HCT116 (cell line): Measurements from ENCODE around the gene VSX2. TPM values are rescaled to one million over a fixed set of nuclear protein-coding genes. Genes with fewer than 3 reads are reported as not detected.

ENCODE experiments used
- ATAC-seq: fragments of 200-7000 bp; cut with Tn5 transposase; 2 replicates; pipeline ENCODE4 v1.9.1; 2020; ENCODE audit warnings: mild to moderate bottlenecking, moderate library complexity
- BruUV-seq: library from RNA; stranded (reverse); fragments of 400-500 nt; replicated peaks from 2 replicates; lab custom pipeline; 2021; lab: Mats Ljungman, UMichigan
- CTCF ChIA-PET: fragments of 300-600 bp; sonication (Branson Sonifier 250); formaldehyde crosslinking; loops from one replicate; lab custom pipeline; 2021; ENCODE audit warnings: antibody characterized with exemption; lab: Charles Lee
- POLR2A ChIA-PET: fragments of 300-600, 350-600 bp; sonication (Branson Sonifier 250); formaldehyde crosslinking; loops from one replicate; lab custom pipeline; 2021; ENCODE audit warnings: antibody characterized with exemption; lab: Charles Lee
- RAD21 ChIA-PET, 2 experiments: fragments of 300-600 bp; sonication (Branson Sonifier 250); formaldehyde crosslinking; loops; one replicate each; lab custom pipeline; 2023; ENCODE audit warnings: low total read pairs in 2 of 2; ENCODE audit not compliant: uncharacterized antibody in 2 of 2, unreplicated experiment in 2 of 2, low non-redundant PET in 1 of 2; lab: Charles Lee
- DNase-seq: peaks from one replicate; pipeline ENCODE4 v3.0.0-alpha.2; 2010; ENCODE audit warnings: low read depth, low spot score
- H2AFZ ChIP-seq: fragments of 200-600 bp; shearing (Covaris generic), sonication (generic); 2 replicates; pipeline ENCODE4 v1.6.1; 2017; ENCODE audit warnings: low read depth, mixed run types, mixed read lengths, antibody characterized with exemption, low read length; ENCODE audit not compliant: poor library complexity, severe bottlenecking
- H3K27ac ChIP-seq: 2 replicates; pipeline ENCODE4 v1.5.1; 2012; ENCODE audit warnings: low read depth, low read length
- H3K27me3 ChIP-seq: fragments of 200-600 bp; sonication (generic); 2 replicates; pipeline ENCODE4 v1.6.1; 2016; ENCODE audit warnings: mixed run types, low read length, mixed read lengths; ENCODE audit not compliant: insufficient read depth
- H3K36me3 ChIP-seq, 2 experiments: fragments of 200-500 bp in 1 of 2; fragments of 200-600 bp in 1 of 2; sonication (Bioruptor generic) in 1 of 2; sonication (generic) in 1 of 2; 2 replicates each; pipeline versions ENCODE4 v1.5.1 to v1.6.1; 2014 to 2016; ENCODE audit warnings: low read length in 2 of 2, inconsistent platforms in 1 of 2, mixed read lengths in 1 of 2, mixed run types in 1 of 2; ENCODE audit not compliant: insufficient read depth in 2 of 2, control insufficient read depth in 1 of 2
- H3K4me1 ChIP-seq, 2 experiments: fragments of 200-600 bp in 1 of 2; sonication (generic) in 1 of 2; 2 replicates each; pipeline versions ENCODE4 v1.5.1 to v1.6.1; 2012 to 2017; ENCODE audit warnings: low read length in 2 of 2, inconsistent platforms in 1 of 2, mild to moderate bottlenecking in 1 of 2, mixed read lengths in 1 of 2, mixed run types in 1 of 2, moderate library complexity in 1 of 2; ENCODE audit not compliant: insufficient read depth in 2 of 2, control insufficient read depth in 1 of 2
- H3K4me2 ChIP-seq: fragments of 200-600 bp; sonication (generic); 2 replicates; pipeline ENCODE4 v1.6.1; 2017; ENCODE audit warnings: mixed run types, low read length, mixed read lengths
- H3K4me3 ChIP-seq, 2 experiments: fragments of 200-600 bp in 1 of 2; sonication (generic) in 1 of 2; replicated peaks in 1 of 2; 2 replicates each; pipeline ENCODE4 v1.5.1; 2011 to 2016; ENCODE audit warnings: low read length in 2 of 2, control low read depth in 1 of 2, low read depth in 1 of 2, mild to moderate bottlenecking in 1 of 2, mixed read lengths in 1 of 2, mixed run types in 1 of 2
- H3K79me2 ChIP-seq: fragments of 200-600 bp; sonication (generic); 2 replicates; pipeline ENCODE4 v1.6.1; 2017; ENCODE audit warnings: mild to moderate bottlenecking, mixed run types, low read length, moderate library complexity, mixed read lengths; ENCODE audit not compliant: insufficient read depth
- H3K9ac ChIP-seq: fragments of 200-600 bp; sonication (generic); 2 replicates; pipeline ENCODE4 v1.6.1; 2016; ENCODE audit warnings: low read length, mixed read lengths
- H3K9me2 ChIP-seq: fragments of 200-600 bp; sonication (generic), shearing (Covaris generic); 2 replicates; pipeline ENCODE4 v1.6.1; 2017; ENCODE audit warnings: mixed run types, mild to moderate bottlenecking, moderate library complexity; ENCODE audit not compliant: insufficient read depth
- H3K9me3 ChIP-seq, 2 experiments: fragments of 200-500 bp in 1 of 2; fragments of 200-600 bp in 1 of 2; sonication (Bioruptor generic) in 1 of 2; sonication (generic) in 1 of 2; 2 replicates each; pipeline ENCODE4 v1.6.1; 2014 to 2017; ENCODE audit warnings: low read length in 2 of 2, mixed read lengths in 2 of 2, inconsistent platforms in 1 of 2, low read depth in 1 of 2, mild to moderate bottlenecking in 1 of 2, mixed run types in 1 of 2, moderate library complexity in 1 of 2; ENCODE audit not compliant: control insufficient read depth in 1 of 2, insufficient read depth in 1 of 2
- H4K20me1 ChIP-seq: fragments of 200-600 bp; sonication (generic), shearing (Covaris generic); 2 replicates; pipeline ENCODE4 v1.6.1; 2017; ENCODE audit warnings: mixed run types, mild to moderate bottlenecking, moderate library complexity; ENCODE audit not compliant: insufficient read depth
- ATF3 ChIP-seq: IDR thresholded peaks from 2 replicates; pipeline ENCODE4 v1.6.1; 2012
- CEBPB ChIP-seq: IDR thresholded peaks from 2 replicates; pipeline ENCODE4 v1.6.1; 2012; ENCODE audit warnings: low read depth
- EGR1 ChIP-seq: IDR thresholded peaks from 2 replicates; pipeline ENCODE4 v1.6.1; 2012; ENCODE audit warnings: low read depth
- JUND ChIP-seq: IDR thresholded peaks from 2 replicates; pipeline ENCODE4 v1.6.1; 2012
- POLR2A ChIP-seq: IDR thresholded peaks from 2 replicates; pipeline ENCODE4 v1.7.0; 2011; ENCODE audit warnings: borderline replicate concordance; ENCODE audit not compliant: insufficient read depth, insufficient read length; ENCODE audit errors: extremely low read depth
- POLR2AphosphoS5 ChIP-seq: IDR thresholded peaks from 2 replicates; pipeline ENCODE4 v1.6.1; 2011; ENCODE audit warnings: mild to moderate bottlenecking, low read depth, low read length, moderate library complexity
- RAD21 ChIP-seq: IDR thresholded peaks from 2 replicates; pipeline ENCODE4 v1.6.1; 2012; ENCODE audit warnings: low read depth, mild to moderate bottlenecking
- SP1 ChIP-seq: IDR thresholded peaks from 2 replicates; pipeline ENCODE4 v1.6.1; 2012; ENCODE audit warnings: low read depth
- SRF ChIP-seq: IDR thresholded peaks from 2 replicates; pipeline ENCODE4 v1.6.1; 2012; ENCODE audit warnings: low read depth
- TCF7L2 ChIP-seq: IDR thresholded peaks from 2 replicates; pipeline ENCODE4 v1.7.0; 2011; ENCODE audit warnings: borderline replicate concordance, inconsistent platforms; ENCODE audit not compliant: insufficient read depth, insufficient read length; ENCODE audit errors: extremely low read depth
- YY1 ChIP-seq: IDR thresholded peaks from 2 replicates; pipeline ENCODE4 v1.6.1; 2011; ENCODE audit warnings: low read length, low read depth, moderate library complexity, mild to moderate bottlenecking; ENCODE audit not compliant: insufficient replicate concordance; ENCODE audit errors: extremely low read depth
- intact Hi-C: fragments of 100-400 bp; cut with micrococcal nuclease; formaldehyde crosslinking; loops from 2 replicates; pipeline ENCODE4 v1.10.0; 2022
- total RNA-seq: library from RNA; stranded (reverse); gene quantifications from one replicate; pipeline ENCODE4 v1.2.1, GENCODE V29; 2021; ENCODE audit not compliant: unreplicated experiment
- TF ChIP-seq, protein P1 (sequence below): IDR thresholded peaks from 2 replicates; pipeline ENCODE4 v1.6.1; 2012; ENCODE audit warnings: low read depth
- TF ChIP-seq, protein P2 (sequence below): IDR thresholded peaks from 2 replicates; pipeline ENCODE4 v1.6.1; 2011; ENCODE audit warnings: mild to moderate bottlenecking, low read length, moderate library complexity; ENCODE audit not compliant: insufficient replicate concordance; ENCODE audit errors: extremely low read depth
- TF ChIP-seq, protein P3 (sequence below): IDR thresholded peaks from 2 replicates; pipeline ENCODE4 v1.6.1; 2012

The VSX2 gene
- total RNA-seq, 1 experiment from 2014 or later = not detected

DNA sequence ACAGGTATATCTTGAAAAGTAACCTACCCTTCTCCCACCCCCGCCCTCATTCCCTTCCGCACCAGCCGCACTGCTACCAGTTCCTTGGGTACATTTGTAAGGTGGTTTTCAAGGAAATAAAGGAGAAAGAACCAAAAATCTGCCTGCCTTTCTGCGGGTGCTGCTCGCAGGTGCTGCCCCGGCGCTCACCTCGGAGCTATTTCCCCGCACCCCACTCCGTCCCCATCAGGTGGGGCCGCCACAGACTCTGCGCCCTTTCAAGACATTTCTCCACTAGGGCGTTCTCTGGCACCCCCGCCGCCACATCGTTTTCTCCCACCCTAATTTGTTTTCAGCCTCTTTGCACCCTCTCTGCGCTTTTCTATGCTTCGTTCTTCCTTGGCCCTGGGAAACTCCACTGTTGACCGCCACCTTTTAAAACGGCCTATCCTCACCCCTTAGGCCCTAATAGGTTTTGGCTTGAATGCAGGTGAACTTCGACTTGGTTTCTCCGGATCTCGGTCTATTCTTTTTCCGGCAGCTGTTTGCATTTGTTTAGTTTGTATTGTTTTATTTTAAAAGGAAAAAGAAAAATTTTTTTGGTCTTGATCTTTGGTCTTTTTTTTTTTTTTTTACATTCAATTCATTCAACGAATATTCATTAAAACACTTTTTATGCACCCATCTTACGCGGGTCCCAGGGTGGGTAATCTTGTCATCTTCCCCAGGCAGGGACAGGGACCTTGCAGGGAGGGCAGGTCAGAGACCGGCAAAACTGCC lies 3.0 kb downstream of the VSX2 start:
- no peak overlapping the region for H3K4me3 ChIP-seq
- H3K4me1 ChIP-seq = no peaks in the 10 kb centered on the region
- no peaks in the 10 kb centered on the region for H3K9me2 ChIP-seq
- intact Hi-C loops = no loop called here
- BruUV-seq = no TSS peak
- H2AFZ ChIP-seq = no peak overlapping the region
- CTCF ChIA-PET = no interaction called here
- H3K27me3 ChIP-seq = no peaks in the 10 kb centered on the region
- H3K9ac ChIP-seq = no peak overlapping the region
- ATAC-seq = no peak
- DNase-seq = no peak
- no peaks in the 10 kb centered on the region for H3K9me3 ChIP-seq
- no peaks in the 10 kb centered on the region for H3K36me3 ChIP-seq
- H3K79me2 ChIP-seq = no peaks in the 10 kb centered on the region
- H3K4me2 ChIP-seq = no peak overlapping the region
- H3K27ac ChIP-seq = no peak overlapping the region
- no peaks in the 10 kb centered on the region for H4K20me1 ChIP-seq
- RAD21 ChIA-PET = no interaction called here
- POLR2A ChIA-PET = interaction anchor here (0.6 kb wide), 1 partner anchor 10 kb away, joined by 3 read pairs; no protein-coding TSS in a partner anchor
- TF ChIP-seq CEBPB = no peak
- no peak for TF ChIP-seq ATF3
- no peak for TF ChIP-seq YY1
- TF ChIP-seq SP1 = no peak
- TF ChIP-seq, protein P1, sequence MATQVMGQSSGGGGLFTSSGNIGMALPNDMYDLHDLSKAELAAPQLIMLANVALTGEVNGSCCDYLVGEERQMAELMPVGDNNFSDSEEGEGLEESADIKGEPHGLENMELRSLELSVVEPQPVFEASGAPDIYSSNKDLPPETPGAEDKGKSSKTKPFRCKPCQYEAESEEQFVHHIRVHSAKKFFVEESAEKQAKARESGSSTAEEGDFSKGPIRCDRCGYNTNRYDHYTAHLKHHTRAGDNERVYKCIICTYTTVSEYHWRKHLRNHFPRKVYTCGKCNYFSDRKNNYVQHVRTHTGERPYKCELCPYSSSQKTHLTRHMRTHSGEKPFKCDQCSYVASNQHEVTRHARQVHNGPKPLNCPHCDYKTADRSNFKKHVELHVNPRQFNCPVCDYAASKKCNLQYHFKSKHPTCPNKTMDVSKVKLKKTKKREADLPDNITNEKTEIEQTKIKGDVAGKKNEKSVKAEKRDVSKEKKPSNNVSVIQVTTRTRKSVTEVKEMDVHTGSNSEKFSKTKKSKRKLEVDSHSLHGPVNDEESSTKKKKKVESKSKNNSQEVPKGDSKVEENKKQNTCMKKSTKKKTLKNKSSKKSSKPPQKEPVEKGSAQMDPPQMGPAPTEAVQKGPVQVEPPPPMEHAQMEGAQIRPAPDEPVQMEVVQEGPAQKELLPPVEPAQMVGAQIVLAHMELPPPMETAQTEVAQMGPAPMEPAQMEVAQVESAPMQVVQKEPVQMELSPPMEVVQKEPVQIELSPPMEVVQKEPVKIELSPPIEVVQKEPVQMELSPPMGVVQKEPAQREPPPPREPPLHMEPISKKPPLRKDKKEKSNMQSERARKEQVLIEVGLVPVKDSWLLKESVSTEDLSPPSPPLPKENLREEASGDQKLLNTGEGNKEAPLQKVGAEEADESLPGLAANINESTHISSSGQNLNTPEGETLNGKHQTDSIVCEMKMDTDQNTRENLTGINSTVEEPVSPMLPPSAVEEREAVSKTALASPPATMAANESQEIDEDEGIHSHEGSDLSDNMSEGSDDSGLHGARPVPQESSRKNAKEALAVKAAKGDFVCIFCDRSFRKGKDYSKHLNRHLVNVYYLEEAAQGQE = no peak
- TF ChIP-seq JUND = no peak
- no peak for TF ChIP-seq SRF
- no peak for TF ChIP-seq TCF7L2
- TF ChIP-seq POLR2A = no peak
- no peak for TF ChIP-seq RAD21
- no peak for TF ChIP-seq EGR1
- TF ChIP-seq, protein P2, sequence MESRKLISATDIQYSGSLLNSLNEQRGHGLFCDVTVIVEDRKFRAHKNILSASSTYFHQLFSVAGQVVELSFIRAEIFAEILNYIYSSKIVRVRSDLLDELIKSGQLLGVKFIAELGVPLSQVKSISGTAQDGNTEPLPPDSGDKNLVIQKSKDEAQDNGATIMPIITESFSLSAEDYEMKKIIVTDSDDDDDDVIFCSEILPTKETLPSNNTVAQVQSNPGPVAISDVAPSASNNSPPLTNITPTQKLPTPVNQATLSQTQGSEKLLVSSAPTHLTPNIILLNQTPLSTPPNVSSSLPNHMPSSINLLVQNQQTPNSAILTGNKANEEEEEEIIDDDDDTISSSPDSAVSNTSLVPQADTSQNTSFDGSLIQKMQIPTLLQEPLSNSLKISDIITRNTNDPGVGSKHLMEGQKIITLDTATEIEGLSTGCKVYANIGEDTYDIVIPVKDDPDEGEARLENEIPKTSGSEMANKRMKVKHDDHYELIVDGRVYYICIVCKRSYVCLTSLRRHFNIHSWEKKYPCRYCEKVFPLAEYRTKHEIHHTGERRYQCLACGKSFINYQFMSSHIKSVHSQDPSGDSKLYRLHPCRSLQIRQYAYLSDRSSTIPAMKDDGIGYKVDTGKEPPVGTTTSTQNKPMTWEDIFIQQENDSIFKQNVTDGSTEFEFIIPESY = no peak
- TF ChIP-seq POLR2AphosphoS5 = no peak
- TF ChIP-seq, protein P3, sequence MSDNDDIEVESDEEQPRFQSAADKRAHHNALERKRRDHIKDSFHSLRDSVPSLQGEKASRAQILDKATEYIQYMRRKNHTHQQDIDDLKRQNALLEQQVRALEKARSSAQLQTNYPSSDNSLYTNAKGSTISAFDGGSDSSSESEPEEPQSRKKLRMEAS = no peak
